GM12801 (cell line): ENCODE measurements around the gene TMEM150B.

Source experiments
- CTCF ChIP-seq: IDR thresholded peaks from one replicate; pipeline ENCODE4 v1.5.1; 2011; ENCODE audit warnings: control low read depth; ENCODE audit not compliant: insufficient read length; ENCODE audit errors: extremely low read depth

Gene TMEM150B

GRCh38 chr19:55353356-55353802, 28.2 kb upstream of the TMEM150B start:
- no peak for TF ChIP-seq CTCF

GRCh38 chr19:55352549-55353145, 27.5 kb upstream of the TMEM150B start:
- TF ChIP-seq CTCF: no peak

- TF ChIP-seq CTCF: no peak
Measured at GRCh38 chr19:55352040-55352439, 26.9 kb upstream of the TMEM150B start.

GRCh38 chr19:55350620-55351315, 25.6 kb upstream of the TMEM150B start:
- TF ChIP-seq CTCF: no peak

- TF ChIP-seq CTCF: no peak
Measured at GRCh38 chr19:55348317-55349034, 23.3 kb upstream of the TMEM150B start.

GRCh38 chr19:55347442-55348009, 22.4 kb upstream of the TMEM150B start:
- TF ChIP-seq CTCF: no peak

- no peak for TF ChIP-seq CTCF
Measured at GRCh38 chr19:55346725-55347441, 21.7 kb upstream of the TMEM150B start.
